ENCODE results near the gene PRKRA.

DNA sequence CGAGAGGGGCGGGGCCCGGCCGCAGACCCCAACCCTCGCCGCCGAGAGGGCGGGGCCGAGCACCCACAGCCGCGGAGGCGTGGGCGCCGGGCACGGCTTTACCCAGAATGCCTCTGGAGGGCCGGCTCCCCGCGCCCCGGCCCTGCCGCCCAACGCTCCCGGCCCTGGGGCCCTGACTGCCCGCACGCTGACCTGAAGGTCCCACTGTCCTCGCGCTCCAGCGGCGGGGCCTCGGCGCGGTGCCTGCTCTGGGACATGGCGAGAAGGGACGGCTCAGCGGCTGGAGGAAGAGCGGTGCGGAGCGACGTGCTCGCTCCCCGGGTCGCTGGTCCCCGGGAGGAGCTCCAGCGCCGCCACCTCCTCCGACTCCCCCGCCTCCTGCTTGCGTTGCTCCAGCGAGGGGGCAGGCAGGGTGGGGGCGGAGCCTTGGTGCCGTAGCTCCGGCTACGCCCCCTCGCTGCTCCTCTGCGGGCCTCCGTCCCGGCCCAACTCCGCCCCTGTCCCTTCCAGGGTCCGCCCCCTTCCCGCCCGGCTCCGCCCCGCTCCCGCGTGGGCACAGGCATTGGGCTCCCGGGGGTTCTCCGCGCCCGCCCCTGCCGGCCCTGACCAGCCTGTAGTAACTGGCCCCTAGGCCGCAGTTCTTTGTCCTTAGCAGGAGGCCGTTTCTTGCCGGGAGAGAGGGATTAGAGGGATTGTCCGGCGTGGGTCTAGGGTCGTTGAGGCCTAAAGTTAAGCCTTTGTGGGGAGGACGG, at the start of gene PRKRA, which contains the start of gene PJVK:
- TF ChIP-seq CTCF (IDR thresholded peaks at IDR 0.05) (no peak), CHD2 (IDR thresholded peaks at IDR 0.05; ENCODE audit: low read length, partially characterized antibody) (no peak), RFX5 (IDR thresholded peaks at IDR 0.05; ENCODE audit: low read length) (no peak), EP300 (IDR thresholded peaks at IDR 0.05; ENCODE audit: borderline replicate concordance in 1 of 2, low read depth in 1 of 2, low read length in 1 of 2) (0 out of 4 replicates have a peak, but pooled peaks of 1 of the 2 experiments have one; percentile 22), MAX (IDR thresholded peaks at IDR 0.05; ENCODE audit: low read depth) (peak; percentile 82), EZH2phosphoT487 (IDR thresholded peaks at IDR 0.05; ENCODE audit: borderline replicate concordance, low read depth) (no peak), PBX3 (IDR thresholded peaks at IDR 0.05) (no peak), RXRA (IDR thresholded peaks at IDR 0.05; ENCODE audit: borderline replicate concordance, low read depth) (no peak), GABPA (IDR thresholded peaks at IDR 0.05; ENCODE audit: low read depth) (no peak), TAF1 (IDR thresholded peaks at IDR 0.05; ENCODE audit: borderline replicate concordance, low read depth, low read length) (peak; percentile 90)

Measured in SK-N-SH (cell line).